Gastrocnemius medialis (tissue), 4 donors: ENCODE results near the gene HSD17B10.

Experiments
- POLR2A ChIP-seq, 2 donors: fragments of 450-650 bp; IDR thresholded peaks; one replicate each; pipeline ENCODE4 v1.6.1; 2017; ENCODE audit warnings: antibody characterized with exemption in 2 of 2, mild to moderate bottlenecking in 2 of 2, moderate library complexity in 2 of 2
- TF ChIP-seq, protein P1 (sequence below), 5 experiments: fragments of 450-650 bp in 3 of 5; fragments of 200-600 bp in 2 of 5; sonication (generic) in 2 of 5; IDR thresholded peaks in 4 of 5; conservative IDR thresholded peaks in 1 of 5; 1 replicate in 4 of 5; 2 replicates in 1 of 5; pipeline ENCODE4 v1.5.1; 2016 to 2019; ENCODE audit warnings: antibody characterized with exemption in 5 of 5, mild to moderate bottlenecking in 3 of 5, moderate library complexity in 3 of 5

- TF ChIP-seq, protein P1, sequence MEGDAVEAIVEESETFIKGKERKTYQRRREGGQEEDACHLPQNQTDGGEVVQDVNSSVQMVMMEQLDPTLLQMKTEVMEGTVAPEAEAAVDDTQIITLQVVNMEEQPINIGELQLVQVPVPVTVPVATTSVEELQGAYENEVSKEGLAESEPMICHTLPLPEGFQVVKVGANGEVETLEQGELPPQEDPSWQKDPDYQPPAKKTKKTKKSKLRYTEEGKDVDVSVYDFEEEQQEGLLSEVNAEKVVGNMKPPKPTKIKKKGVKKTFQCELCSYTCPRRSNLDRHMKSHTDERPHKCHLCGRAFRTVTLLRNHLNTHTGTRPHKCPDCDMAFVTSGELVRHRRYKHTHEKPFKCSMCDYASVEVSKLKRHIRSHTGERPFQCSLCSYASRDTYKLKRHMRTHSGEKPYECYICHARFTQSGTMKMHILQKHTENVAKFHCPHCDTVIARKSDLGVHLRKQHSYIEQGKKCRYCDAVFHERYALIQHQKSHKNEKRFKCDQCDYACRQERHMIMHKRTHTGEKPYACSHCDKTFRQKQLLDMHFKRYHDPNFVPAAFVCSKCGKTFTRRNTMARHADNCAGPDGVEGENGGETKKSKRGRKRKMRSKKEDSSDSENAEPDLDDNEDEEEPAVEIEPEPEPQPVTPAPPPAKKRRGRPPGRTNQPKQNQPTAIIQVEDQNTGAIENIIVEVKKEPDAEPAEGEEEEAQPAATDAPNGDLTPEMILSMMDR (IDR thresholded peaks at IDR 0.05 in 4 of 5, conservative IDR thresholded peaks at IDR 0.05 in 1 of 5) = no peak
- no peak for TF ChIP-seq POLR2A (IDR thresholded peaks at IDR 0.05)
Observed at GRCh38 chrX:53440101-53440500, 5.9 kb upstream of the HSD17B10 start.
